ENCODE results near the gene MSI2.

MSI2 gene

GRCh38 chr17:57501016-57501415 is 244.7 kb downstream of the MSI2 start:
- H3K9me3 ChIP-seq (replicated peaks in 1 of 2; ENCODE audit: control insufficient read depth in 2 of 2, insufficient read depth in 1 of 2, low read depth in 1 of 2, low read length in 2 of 2) = no peaks in the 10 kb centered on the region
- H2BK120ac ChIP-seq (ENCODE audit: low read depth, low read length) = no peak overlapping the region
- no peak overlapping the region for H2AK5ac ChIP-seq (ENCODE audit: low read depth, low read length)
- H3K9ac ChIP-seq (ENCODE audit: low read depth, low read length, poor library complexity) = no peak overlapping the region
- DNase-seq (ENCODE audit: low spot score) = no peak
- peaks cover 9 to 10% of the 10 kb centered on the region in 2 donors for H3K4me1 ChIP-seq (ENCODE audit: control insufficient read depth in 2 of 2, insufficient read depth in 1 of 2, low read depth in 1 of 2, low read length in 2 of 2)
- no peak overlapping the region for H2BK15ac ChIP-seq (ENCODE audit: low read length)
- no peak overlapping the region for H2AFZ ChIP-seq (ENCODE audit: low read length)
- H3K27me3 ChIP-seq (ENCODE audit: control insufficient read depth in 3 of 3, insufficient read depth in 3 of 3, low read depth in 1 of 3, low read length in 3 of 3) = no peaks in the 10 kb centered on the region
- H3K79me1 ChIP-seq (ENCODE audit: low read depth, low read length) = peaks cover 7% of the 10 kb centered on the region
- H3K36me3 ChIP-seq (replicated peaks in 1 of 2; ENCODE audit: control insufficient read depth in 2 of 2, insufficient read depth in 2 of 2, low read length in 2 of 2) = peaks cover 0 to 3% of the 10 kb centered on the region in 2 donors
- no peak overlapping the region for H3K27ac ChIP-seq (replicated peaks; ENCODE audit: low read length)
- no CpG with 5 or more reads among the region's 9 CpGs for WGBS, 2 donors (ENCODE audit: extremely low coverage in 2 of 2, insufficient read length in 2 of 2, insufficient replicate concordance in 1 of 2)
- no peak overlapping the region for H3K4me2 ChIP-seq (ENCODE audit: insufficient read depth, low read length, poor library complexity, severe bottlenecking)
- H4K91ac ChIP-seq (ENCODE audit: low read depth, low read length, poor library complexity) = no peak overlapping the region
- H3K14ac ChIP-seq (ENCODE audit: low read length) = no peak overlapping the region
- H2BK5ac ChIP-seq (ENCODE audit: low read length) = no peak overlapping the region
- H3K4me3 ChIP-seq (ENCODE audit: low read length in 2 of 2) = no peak overlapping the region
- H3K18ac ChIP-seq (ENCODE audit: low read length) = peak overlapping the region; percentile 39
- no peak overlapping the region for H2BK12ac ChIP-seq (ENCODE audit: low read length)
- no peak overlapping the region for H3K23ac ChIP-seq (ENCODE audit: low read depth, low read length, poor library complexity)
- no peak overlapping the region for H3K4ac ChIP-seq (ENCODE audit: low read length)
- no peak overlapping the region for H4K8ac ChIP-seq (ENCODE audit: low read depth, low read length)

GRCh38 chr17:57502022-57502421 is 245.7 kb downstream of the MSI2 start:
- H4K8ac ChIP-seq (ENCODE audit: low read depth, low read length) = no peak overlapping the region
- H2BK12ac ChIP-seq (ENCODE audit: low read length) = no peak overlapping the region
- no peak overlapping the region for H2BK5ac ChIP-seq (ENCODE audit: low read length)
- peaks cover 17 to 18% of the 10 kb centered on the region in 2 donors for H3K4me1 ChIP-seq (ENCODE audit: control insufficient read depth in 2 of 2, insufficient read depth in 1 of 2, low read depth in 1 of 2, low read length in 2 of 2)
- H4K91ac ChIP-seq (ENCODE audit: low read depth, low read length, poor library complexity) = no peak overlapping the region
- H3K79me1 ChIP-seq (ENCODE audit: low read depth, low read length) = peaks cover 4% of the 10 kb centered on the region
- no peak overlapping the region for H3K14ac ChIP-seq (ENCODE audit: low read length)
- H2AK5ac ChIP-seq (ENCODE audit: low read depth, low read length) = no peak overlapping the region
- H2BK120ac ChIP-seq (ENCODE audit: low read depth, low read length) = no peak overlapping the region
- no peak overlapping the region for H3K27ac ChIP-seq (replicated peaks; ENCODE audit: low read length)
- H3K9ac ChIP-seq (ENCODE audit: low read depth, low read length, poor library complexity) = no peak overlapping the region
- no peak overlapping the region for H3K23ac ChIP-seq (ENCODE audit: low read depth, low read length, poor library complexity)
- H3K4me2 ChIP-seq (ENCODE audit: insufficient read depth, low read length, poor library complexity, severe bottlenecking) = no peak overlapping the region
- no peak overlapping the region for H3K4ac ChIP-seq (ENCODE audit: low read length)
- no peak overlapping the region for H2AFZ ChIP-seq (ENCODE audit: low read length)
- no peak for DNase-seq (ENCODE audit: low spot score)
- no peak overlapping the region for H3K18ac ChIP-seq (ENCODE audit: low read length)
- H2BK15ac ChIP-seq (ENCODE audit: low read length) = no peak overlapping the region
- H3K4me3 ChIP-seq (ENCODE audit: low read length in 2 of 2) = no peak overlapping the region
- H3K36me3 ChIP-seq (replicated peaks in 1 of 2; ENCODE audit: control insufficient read depth in 2 of 2, insufficient read depth in 2 of 2, low read length in 2 of 2) = no peaks in the 10 kb centered on the region
- H3K9me3 ChIP-seq (replicated peaks in 1 of 2; ENCODE audit: control insufficient read depth in 2 of 2, insufficient read depth in 1 of 2, low read depth in 1 of 2, low read length in 2 of 2) = no peaks in the 10 kb centered on the region
- no CpG with 5 or more reads among the region's 4 CpGs for WGBS, 2 donors (ENCODE audit: extremely low coverage in 2 of 2, insufficient read length in 2 of 2, insufficient replicate concordance in 1 of 2)
- H3K27me3 ChIP-seq (ENCODE audit: control insufficient read depth in 3 of 3, insufficient read depth in 3 of 3, low read depth in 1 of 3, low read length in 3 of 3) = no peaks in the 10 kb centered on the region

- H3K36me3 ChIP-seq (replicated peaks in 1 of 2; ENCODE audit: control insufficient read depth in 2 of 2, insufficient read depth in 2 of 2, low read length in 2 of 2) = no peaks in the 10 kb centered on the region
- no peak for DNase-seq (ENCODE audit: low spot score)
- H2BK15ac ChIP-seq (ENCODE audit: low read length) = no peak overlapping the region
- H3K4me1 ChIP-seq (ENCODE audit: control insufficient read depth in 2 of 2, insufficient read depth in 1 of 2, low read depth in 1 of 2, low read length in 2 of 2) = peaks cover 22 to 25% of the 10 kb centered on the region in 2 donors
- H3K4me2 ChIP-seq (ENCODE audit: insufficient read depth, low read length, poor library complexity, severe bottlenecking) = no peak overlapping the region
- no peak overlapping the region for H3K23ac ChIP-seq (ENCODE audit: low read depth, low read length, poor library complexity)
- no peaks in the 10 kb centered on the region for H3K9me3 ChIP-seq (replicated peaks in 1 of 2; ENCODE audit: control insufficient read depth in 2 of 2, insufficient read depth in 1 of 2, low read depth in 1 of 2, low read length in 2 of 2)
- H2AK5ac ChIP-seq (ENCODE audit: low read depth, low read length) = no peak overlapping the region
- H3K18ac ChIP-seq (ENCODE audit: low read length) = peak overlapping the region; percentile 76
- no peak overlapping the region for H2AFZ ChIP-seq (ENCODE audit: low read length)
- no peak overlapping the region for H2BK120ac ChIP-seq (ENCODE audit: low read depth, low read length)
- WGBS, 2 donors (ENCODE audit: extremely low coverage in 2 of 2, insufficient read length in 2 of 2, insufficient replicate concordance in 1 of 2) = no CpG with 5 or more reads among the region's 2 CpGs
- no peak overlapping the region for H3K14ac ChIP-seq (ENCODE audit: low read length)
- no peaks in the 10 kb centered on the region for H3K27me3 ChIP-seq (ENCODE audit: control insufficient read depth in 3 of 3, insufficient read depth in 3 of 3, low read depth in 1 of 3, low read length in 3 of 3)
- no peak overlapping the region for H3K9ac ChIP-seq (ENCODE audit: low read depth, low read length, poor library complexity)
- no peak overlapping the region for H3K27ac ChIP-seq (replicated peaks; ENCODE audit: low read length)
- H3K4me3 ChIP-seq (ENCODE audit: low read length in 2 of 2) = no peak overlapping the region
- no peak overlapping the region for H2BK12ac ChIP-seq (ENCODE audit: low read length)
- H2BK5ac ChIP-seq (ENCODE audit: low read length) = no peak overlapping the region
- H3K4ac ChIP-seq (ENCODE audit: low read length) = no peak overlapping the region
- peaks cover 4% of the 10 kb centered on the region for H3K79me1 ChIP-seq (ENCODE audit: low read depth, low read length)
- H4K91ac ChIP-seq (ENCODE audit: low read depth, low read length, poor library complexity) = no peak overlapping the region
- H4K8ac ChIP-seq (ENCODE audit: low read depth, low read length) = no peak overlapping the region
These were observed 246.5 kb downstream of the MSI2 start for GRCh38 chr17:57502811-57503241.

GRCh38 chr17:57504208-57504607 is 247.9 kb downstream of the MSI2 start:
- no peak overlapping the region for H3K23ac ChIP-seq (ENCODE audit: low read depth, low read length, poor library complexity)
- no peak overlapping the region for H2AK5ac ChIP-seq (ENCODE audit: low read depth, low read length)
- no peak overlapping the region for H2BK5ac ChIP-seq (ENCODE audit: low read length)
- H3K27me3 ChIP-seq (ENCODE audit: control insufficient read depth in 3 of 3, insufficient read depth in 3 of 3, low read depth in 1 of 3, low read length in 3 of 3) = no peaks in the 10 kb centered on the region
- H3K36me3 ChIP-seq (replicated peaks in 1 of 2; ENCODE audit: control insufficient read depth in 2 of 2, insufficient read depth in 2 of 2, low read length in 2 of 2) = no peaks in the 10 kb centered on the region
- no peak overlapping the region for H4K8ac ChIP-seq (ENCODE audit: low read depth, low read length)
- no peak overlapping the region for H2AFZ ChIP-seq (ENCODE audit: low read length)
- no peak overlapping the region for H4K91ac ChIP-seq (ENCODE audit: low read depth, low read length, poor library complexity)
- no peak overlapping the region for H3K4ac ChIP-seq (ENCODE audit: low read length)
- H3K9me3 ChIP-seq (replicated peaks in 1 of 2; ENCODE audit: control insufficient read depth in 2 of 2, insufficient read depth in 1 of 2, low read depth in 1 of 2, low read length in 2 of 2) = no peaks in the 10 kb centered on the region
- no peak overlapping the region for H2BK120ac ChIP-seq (ENCODE audit: low read depth, low read length)
- H3K79me1 ChIP-seq (ENCODE audit: low read depth, low read length) = peaks cover 4% of the 10 kb centered on the region
- H2BK15ac ChIP-seq (ENCODE audit: low read length) = no peak overlapping the region
- no peak overlapping the region for H2BK12ac ChIP-seq (ENCODE audit: low read length)
- DNase-seq (ENCODE audit: low spot score) = no peak
- H3K4me3 ChIP-seq (ENCODE audit: low read length in 2 of 2) = no peak overlapping the region
- peaks cover 25 to 31% of the 10 kb centered on the region in 2 donors for H3K4me1 ChIP-seq (ENCODE audit: control insufficient read depth in 2 of 2, insufficient read depth in 1 of 2, low read depth in 1 of 2, low read length in 2 of 2)
- H3K18ac ChIP-seq (ENCODE audit: low read length) = peak overlapping the region; percentile 36
- no peak overlapping the region for H3K9ac ChIP-seq (ENCODE audit: low read depth, low read length, poor library complexity)
- H3K27ac ChIP-seq (replicated peaks; ENCODE audit: low read length) = no peak overlapping the region
- WGBS, 2 donors (ENCODE audit: extremely low coverage in 2 of 2, insufficient read length in 2 of 2, insufficient replicate concordance in 1 of 2) = no CpG with 5 or more reads among the region's 8 CpGs
- no peak overlapping the region for H3K14ac ChIP-seq (ENCODE audit: low read length)
- no peak overlapping the region for H3K4me2 ChIP-seq (ENCODE audit: insufficient read depth, low read length, poor library complexity, severe bottlenecking)

Data from neuronal stem cell (in vitro differentiated cells).